GM12864 (cell line): ENCODE measurements around the gene CACNG4.

Experiments
- DNase-seq: peaks from one replicate; pipeline ENCODE4 v3.0.0-alpha.2; 2011; ENCODE audit warnings: low read depth
- H3K4me3 ChIP-seq: 2 replicates; pipeline ENCODE4 v1.5.1; 2011; ENCODE audit warnings: mild to moderate bottlenecking, low read depth, low read length, control low read depth
- CTCF ChIP-seq: IDR thresholded peaks from 2 replicates; pipeline ENCODE4 v1.5.1; 2011; ENCODE audit warnings: low read depth, mild to moderate bottlenecking, moderate library complexity, low read length, control low read depth, inconsistent platforms; ENCODE audit errors: missing control alignments

Gene CACNG4

DNA sequence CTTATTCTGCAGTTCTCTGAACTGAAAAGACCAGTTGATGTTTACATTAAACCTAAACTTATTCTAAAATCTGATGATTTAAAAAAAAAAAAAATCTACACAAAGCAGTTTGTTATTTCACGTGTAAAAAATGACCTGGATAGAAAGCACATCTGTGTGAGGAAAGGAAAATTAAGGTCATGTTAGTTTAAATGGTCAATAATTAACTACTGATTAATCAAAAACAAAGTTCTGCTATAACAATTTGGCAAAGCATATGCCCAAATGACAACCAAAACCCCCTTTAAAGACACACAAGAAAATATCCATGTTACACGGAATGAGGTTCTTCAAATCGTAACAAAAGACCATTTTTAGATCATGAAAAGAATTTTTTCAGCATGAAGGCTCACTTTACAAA lies 110.3 kb downstream of the CACNG4 start:
- DNase-seq = no peak
- no peak overlapping the region for H3K4me3 ChIP-seq
- TF ChIP-seq CTCF = no peak

DNA sequence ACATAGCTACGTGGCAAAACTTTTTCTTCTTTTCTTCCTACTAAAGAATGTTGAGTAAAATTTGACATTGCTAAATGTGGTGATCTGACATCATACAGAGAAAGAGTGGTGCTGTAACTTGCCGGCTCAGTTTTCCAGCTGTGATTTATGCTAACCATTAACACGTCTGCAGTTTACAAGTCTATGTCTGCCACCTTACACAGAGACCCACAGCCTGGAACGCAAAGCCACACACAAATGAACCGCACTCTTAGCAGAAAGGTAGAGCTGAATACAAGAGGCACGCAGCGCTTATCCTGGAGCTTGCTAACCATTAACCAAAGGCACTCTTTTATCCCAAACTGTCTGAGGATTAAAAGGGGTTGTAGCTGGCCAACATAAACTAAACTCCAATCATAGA lies 111.8 kb downstream of the CACNG4 start:
- no peak for TF ChIP-seq CTCF
- no peak overlapping the region for H3K4me3 ChIP-seq
- no peak for DNase-seq

GRCh38 chr17:67078292-67078691 lies 113.8 kb downstream of the CACNG4 start:
- DNase-seq = no peak
- no peak overlapping the region for H3K4me3 ChIP-seq
- TF ChIP-seq CTCF = no peak

DNA sequence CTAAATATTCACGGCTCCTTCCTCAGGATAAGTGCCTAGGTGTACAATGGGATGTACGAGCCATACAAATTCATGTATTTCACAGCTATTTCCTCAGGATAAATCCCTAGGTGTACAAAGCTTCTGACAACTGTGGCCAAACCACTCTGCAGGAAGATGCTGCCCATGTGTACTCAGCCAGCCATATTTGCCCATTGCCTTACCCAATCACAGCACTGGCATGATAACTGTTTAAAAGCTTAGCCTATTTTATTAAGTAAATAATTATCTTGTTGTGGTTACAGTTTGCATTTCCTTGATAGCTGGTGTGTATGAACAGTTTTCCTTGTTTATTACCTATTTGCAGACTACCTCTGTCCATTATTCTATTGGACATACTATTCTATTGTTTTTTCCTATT lies 115.0 kb downstream of the CACNG4 start:
- no peak for DNase-seq
- no peak overlapping the region for H3K4me3 ChIP-seq
- no peak for TF ChIP-seq CTCF

DNA sequence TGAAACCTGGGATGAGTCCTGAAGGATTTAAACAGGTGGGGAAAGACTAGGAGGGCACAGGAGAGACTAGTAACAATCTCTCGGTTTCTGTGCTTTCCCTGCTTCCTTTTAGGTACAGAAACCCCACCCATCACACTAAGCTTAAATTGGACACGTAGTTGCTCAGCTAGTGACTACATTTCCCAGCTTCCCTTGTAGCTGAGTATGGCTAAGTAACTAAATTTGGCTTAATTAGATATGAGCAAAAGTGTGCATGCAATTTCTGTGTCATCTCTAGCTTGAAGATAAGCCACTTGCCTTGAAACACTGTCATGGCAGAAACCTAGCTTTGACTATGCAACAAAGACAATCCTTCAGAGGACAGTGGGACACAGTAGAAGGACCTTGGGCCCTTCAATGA lies 116.3 kb downstream of the CACNG4 start:
- DNase-seq = peak; percentile 30
- no peak for TF ChIP-seq CTCF
- H3K4me3 ChIP-seq = no peak overlapping the region

GRCh38 chr17:67082107-67082506 lies 117.6 kb downstream of the CACNG4 start:
- peak; percentile 29 for TF ChIP-seq CTCF
- no peak overlapping the region for H3K4me3 ChIP-seq
- peak; percentile 34 for DNase-seq
